Fibroblast of lung (primary cell): ENCODE measurements around the gene CERK. TPM values are rescaled to one million over a fixed set of nuclear protein-coding genes. Genes with fewer than 3 reads are reported as not detected.

Source experiments
- DNase-seq, 2 donors: peaks; one replicate each; pipeline versions ENCODE4 v3.0.0 to v3.0.0-alpha.2; 2010; ENCODE audit warnings: low read depth in 2 of 2
- H2AFZ ChIP-seq: 2 replicates; pipeline ENCODE4 v1.5.1; 2012; ENCODE audit warnings: low read length, control low read depth, inconsistent platforms
- H3K27ac ChIP-seq: 2 replicates; pipeline ENCODE4 v1.5.1; 2011; ENCODE audit warnings: low read length, control low read depth; ENCODE audit not compliant: insufficient read depth
- H3K27me3 ChIP-seq: 2 replicates; pipeline ENCODE4 v1.5.1; 2011; ENCODE audit warnings: mild to moderate bottlenecking, low read length; ENCODE audit not compliant: control insufficient read depth, insufficient read depth
- H3K36me3 ChIP-seq: 2 replicates; pipeline ENCODE4 v1.5.1; 2011; ENCODE audit warnings: low read length; ENCODE audit not compliant: control insufficient read depth, insufficient read depth
- H3K4me1 ChIP-seq: 2 replicates; pipeline ENCODE4 v1.5.1; 2011; ENCODE audit warnings: low read length; ENCODE audit not compliant: control insufficient read depth, insufficient read depth; ENCODE audit errors: extremely low read depth
- H3K4me2 ChIP-seq: 2 replicates; pipeline ENCODE4 v1.5.1; 2011; ENCODE audit warnings: low read length, control low read depth; ENCODE audit not compliant: insufficient read depth; ENCODE audit errors: extremely low read depth
- H3K4me3 ChIP-seq, 4 experiments: fragments of 200-600 bp in 1 of 4; sonication (generic) in 1 of 4; replicated peaks in 1 of 4; 2 replicates each; pipeline ENCODE4 v1.5.1; 2011 to 2016; ENCODE audit warnings: low read length in 4 of 4, low read depth in 3 of 4, mild to moderate bottlenecking in 3 of 4, control low read depth in 2 of 4, inconsistent platforms in 1 of 4, mixed read lengths in 1 of 4; ENCODE audit not compliant: insufficient read depth in 1 of 4; ENCODE audit errors: control extremely low read depth in 1 of 4
- H3K79me2 ChIP-seq: 2 replicates; pipeline ENCODE4 v1.5.1; 2012; ENCODE audit warnings: mild to moderate bottlenecking, low read length, inconsistent platforms; ENCODE audit not compliant: control insufficient read depth, insufficient read depth
- H3K9ac ChIP-seq: 2 replicates; pipeline ENCODE4 v1.5.1; 2011; ENCODE audit warnings: mild to moderate bottlenecking, low read length, control low read depth; ENCODE audit not compliant: insufficient read depth
- H3K9me3 ChIP-seq: 2 replicates; pipeline ENCODE4 v1.5.1; 2012; ENCODE audit warnings: low read depth, low read length; ENCODE audit not compliant: control insufficient read depth, insufficient read depth
- H4K20me1 ChIP-seq: 2 replicates; pipeline ENCODE4 v1.5.1; 2011; ENCODE audit warnings: low read length; ENCODE audit not compliant: control insufficient read depth, insufficient read depth; ENCODE audit errors: extremely low read depth
- EZH2 ChIP-seq: IDR thresholded peaks from 2 replicates; pipeline ENCODE4 v1.5.1; 2012; ENCODE audit warnings: low read length, control low read depth, mild to moderate bottlenecking; ENCODE audit errors: missing control alignments
- polyA plus RNA-seq, 2 donors: library from polyadenylated mRNA; depleted of rRNA in 1 of 2; stranded (reverse) in 1 of 2; unstranded in 1 of 2; fragments of >200 nt; gene quantifications; 2 replicates each; pipeline ENCODE4 v1.2.1, GENCODE V29; 2011 to 2012; ENCODE audit warnings: missing spikeins in 1 of 2
- total RNA-seq: library from RNA; depleted of rRNA; stranded (reverse); fragments of >200 nt; gene quantifications from 2 replicates; pipeline ENCODE4 v1.2.1, GENCODE V29; 2014
- TF ChIP-seq, protein P1 (sequence below), 2 donors: IDR thresholded peaks in 1 of 2; conservative IDR thresholded peaks in 1 of 2; 1 replicate in 1 of 2; 2 replicates in 1 of 2; pipeline ENCODE4 v1.5.1; 2011 to 2012; ENCODE audit warnings: low read length in 2 of 2, control low read depth in 1 of 2, inconsistent platforms in 1 of 2, low read depth in 1 of 2, mild to moderate bottlenecking in 1 of 2

CERK gene
- total and polyA plus RNA-seq, 2 donors (not counting 1 experiment from before 2014, with no cell fraction given), result 19.5 to 24.9 TPM

DNA sequence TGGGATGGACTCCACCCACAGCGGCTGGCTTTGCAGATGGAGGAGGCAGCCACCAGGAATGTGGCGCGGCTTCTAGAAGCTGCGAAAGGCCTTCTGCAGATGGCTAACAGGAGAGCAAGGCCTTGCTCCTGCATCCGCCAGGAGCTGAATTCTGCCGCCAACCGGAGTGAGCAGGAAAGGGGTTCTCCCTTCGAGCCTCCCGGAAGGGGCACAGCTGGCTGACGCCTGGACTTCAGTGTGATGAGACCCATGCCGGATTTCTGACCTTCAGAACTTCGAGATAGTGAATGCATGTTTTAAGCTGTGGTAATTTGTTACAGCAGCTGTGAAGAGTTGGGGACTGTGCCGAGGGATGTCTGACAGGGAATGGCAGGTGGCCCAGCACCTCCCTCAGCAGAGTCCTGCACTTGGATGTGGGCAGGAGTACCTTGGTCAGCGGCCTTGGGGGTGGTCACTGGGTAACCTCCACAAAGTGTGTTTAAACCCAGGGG lies 32.1 kb upstream of the CERK start:
- H3K36me3 ChIP-seq, result no peaks in the 10 kb centered on the region
- H2AFZ ChIP-seq, result no peak overlapping the region
- no peak overlapping the region for H3K4me3 ChIP-seq
- H3K27me3 ChIP-seq, result no peaks in the 10 kb centered on the region
- H3K4me1 ChIP-seq, result peaks cover 3% of the 10 kb centered on the region
- H3K9ac ChIP-seq, result no peak overlapping the region
- no peaks in the 10 kb centered on the region for H4K20me1 ChIP-seq
- TF ChIP-seq EZH2, result no peak
- TF ChIP-seq, protein P1, sequence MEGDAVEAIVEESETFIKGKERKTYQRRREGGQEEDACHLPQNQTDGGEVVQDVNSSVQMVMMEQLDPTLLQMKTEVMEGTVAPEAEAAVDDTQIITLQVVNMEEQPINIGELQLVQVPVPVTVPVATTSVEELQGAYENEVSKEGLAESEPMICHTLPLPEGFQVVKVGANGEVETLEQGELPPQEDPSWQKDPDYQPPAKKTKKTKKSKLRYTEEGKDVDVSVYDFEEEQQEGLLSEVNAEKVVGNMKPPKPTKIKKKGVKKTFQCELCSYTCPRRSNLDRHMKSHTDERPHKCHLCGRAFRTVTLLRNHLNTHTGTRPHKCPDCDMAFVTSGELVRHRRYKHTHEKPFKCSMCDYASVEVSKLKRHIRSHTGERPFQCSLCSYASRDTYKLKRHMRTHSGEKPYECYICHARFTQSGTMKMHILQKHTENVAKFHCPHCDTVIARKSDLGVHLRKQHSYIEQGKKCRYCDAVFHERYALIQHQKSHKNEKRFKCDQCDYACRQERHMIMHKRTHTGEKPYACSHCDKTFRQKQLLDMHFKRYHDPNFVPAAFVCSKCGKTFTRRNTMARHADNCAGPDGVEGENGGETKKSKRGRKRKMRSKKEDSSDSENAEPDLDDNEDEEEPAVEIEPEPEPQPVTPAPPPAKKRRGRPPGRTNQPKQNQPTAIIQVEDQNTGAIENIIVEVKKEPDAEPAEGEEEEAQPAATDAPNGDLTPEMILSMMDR (conservative IDR thresholded peaks at IDR 0.05 in 1 of 2, IDR thresholded peaks at IDR 0.05 in 1 of 2; ENCODE audit: low read depth in 1 of 2, low read length in 2 of 2), result no peak
- no peak overlapping the region for H3K4me2 ChIP-seq
- H3K27ac ChIP-seq, result no peak overlapping the region
- DNase-seq, result no peak
- peaks cover 37% of the 10 kb centered on the region for H3K79me2 ChIP-seq
- no peaks in the 10 kb centered on the region for H3K9me3 ChIP-seq

DNA sequence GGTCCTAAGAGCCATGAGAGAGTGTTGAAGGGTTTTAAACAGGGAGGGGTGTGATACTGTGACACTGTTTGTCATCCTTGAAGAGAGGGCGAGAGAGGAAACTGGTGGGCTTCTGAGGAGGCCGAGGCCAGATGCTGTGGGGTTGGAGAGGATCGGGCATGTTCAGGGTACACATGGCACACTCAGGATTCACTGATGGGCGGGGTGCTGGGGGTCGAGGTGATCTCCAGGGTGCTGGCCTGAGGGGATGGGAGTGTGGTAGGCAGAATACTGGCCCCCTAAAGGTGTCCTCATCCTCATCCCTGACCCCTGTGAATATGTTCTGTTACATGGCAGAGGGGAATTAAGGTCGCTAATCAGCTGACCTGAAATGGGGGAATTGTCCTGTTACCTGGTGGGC lies 31.7 kb upstream of the CERK start:
- Histone ChIP-seq H3K27ac (no peak overlapping the region), H3K27me3 (no peaks in the 10 kb centered on the region), H3K36me3 (no peaks in the 10 kb centered on the region), H3K79me2 (peaks cover 39% of the 10 kb centered on the region), H3K4me3 (no peak overlapping the region), H4K20me1 (no peaks in the 10 kb centered on the region), H3K9ac (no peak overlapping the region), H3K4me2 (no peak overlapping the region), H3K9me3 (no peaks in the 10 kb centered on the region), H3K4me1 (peaks cover 3% of the 10 kb centered on the region), H2AFZ (no peak overlapping the region)
- TF ChIP-seq EZH2, result no peak
- TF ChIP-seq, protein P1 (conservative IDR thresholded peaks at IDR 0.05 in 1 of 2, IDR thresholded peaks at IDR 0.05 in 1 of 2; ENCODE audit: low read depth in 1 of 2, low read length in 2 of 2), result no peak
- DNase-seq, result no peak

DNA sequence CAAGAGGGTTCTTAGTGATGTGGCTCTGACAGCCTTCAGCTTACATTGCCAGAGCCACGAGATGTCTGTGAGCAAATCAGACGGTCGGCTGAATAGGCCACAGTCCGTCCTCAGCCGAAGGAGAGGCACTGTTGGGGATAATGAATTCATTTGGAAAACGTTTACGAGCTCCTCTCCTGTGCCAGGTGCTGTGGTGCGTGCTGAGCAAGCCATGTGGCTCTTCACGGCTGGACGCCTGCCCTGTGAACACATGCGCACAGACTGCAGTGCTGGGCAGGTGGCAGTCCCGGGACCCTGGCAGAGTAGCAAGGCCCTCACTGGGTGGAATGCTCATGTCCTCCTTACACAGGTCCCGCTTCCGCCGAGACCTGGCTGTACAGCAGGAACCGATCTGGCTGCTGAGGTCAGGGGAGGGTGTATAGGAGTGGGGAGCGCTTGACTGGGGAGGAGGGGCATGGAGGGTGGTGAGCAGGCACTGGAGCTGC lies 31.2 kb upstream of the CERK start:
- TF ChIP-seq, protein P1 (conservative IDR thresholded peaks at IDR 0.05 in 1 of 2, IDR thresholded peaks at IDR 0.05 in 1 of 2; ENCODE audit: low read depth in 1 of 2, low read length in 2 of 2), result no peak
- no peak for TF ChIP-seq EZH2
- H3K27me3 ChIP-seq, result no peaks in the 10 kb centered on the region
- H3K9me3 ChIP-seq, result no peaks in the 10 kb centered on the region
- H4K20me1 ChIP-seq, result no peaks in the 10 kb centered on the region
- peaks cover 42% of the 10 kb centered on the region for H3K79me2 ChIP-seq
- H3K36me3 ChIP-seq, result no peaks in the 10 kb centered on the region
- H2AFZ ChIP-seq, result no peak overlapping the region
- no peak overlapping the region for H3K27ac ChIP-seq
- H3K4me2 ChIP-seq, result no peak overlapping the region
- H3K4me1 ChIP-seq, result peaks cover 3% of the 10 kb centered on the region
- no peak overlapping the region for H3K9ac ChIP-seq
- H3K4me3 ChIP-seq, result no peak overlapping the region
- DNase-seq, result no peak
